Testis (tissue), 2 donors: ENCODE measurements around the gene IRS1.

Source experiments
- POLR2A ChIP-seq: fragments of 450-650 bp; IDR thresholded peaks from one replicate; pipeline ENCODE4 v1.6.1; 2017; ENCODE audit warnings: antibody characterized with exemption, mild to moderate bottlenecking, moderate library complexity
- TF ChIP-seq, protein P1 (sequence below), 3 experiments: fragments of 450-650 bp in 2 of 3; fragments of 200-600 bp in 1 of 3; sonication (generic) in 1 of 3; IDR thresholded peaks; one replicate each; pipeline ENCODE4 v1.5.1; 2016 to 2019; ENCODE audit warnings: antibody characterized with exemption in 3 of 3, mild to moderate bottlenecking in 2 of 3, moderate library complexity in 1 of 3

GRCh38 chr2:226794196-226794661, 5.4 kb downstream of the IRS1 start:
- TF ChIP-seq, protein P1, sequence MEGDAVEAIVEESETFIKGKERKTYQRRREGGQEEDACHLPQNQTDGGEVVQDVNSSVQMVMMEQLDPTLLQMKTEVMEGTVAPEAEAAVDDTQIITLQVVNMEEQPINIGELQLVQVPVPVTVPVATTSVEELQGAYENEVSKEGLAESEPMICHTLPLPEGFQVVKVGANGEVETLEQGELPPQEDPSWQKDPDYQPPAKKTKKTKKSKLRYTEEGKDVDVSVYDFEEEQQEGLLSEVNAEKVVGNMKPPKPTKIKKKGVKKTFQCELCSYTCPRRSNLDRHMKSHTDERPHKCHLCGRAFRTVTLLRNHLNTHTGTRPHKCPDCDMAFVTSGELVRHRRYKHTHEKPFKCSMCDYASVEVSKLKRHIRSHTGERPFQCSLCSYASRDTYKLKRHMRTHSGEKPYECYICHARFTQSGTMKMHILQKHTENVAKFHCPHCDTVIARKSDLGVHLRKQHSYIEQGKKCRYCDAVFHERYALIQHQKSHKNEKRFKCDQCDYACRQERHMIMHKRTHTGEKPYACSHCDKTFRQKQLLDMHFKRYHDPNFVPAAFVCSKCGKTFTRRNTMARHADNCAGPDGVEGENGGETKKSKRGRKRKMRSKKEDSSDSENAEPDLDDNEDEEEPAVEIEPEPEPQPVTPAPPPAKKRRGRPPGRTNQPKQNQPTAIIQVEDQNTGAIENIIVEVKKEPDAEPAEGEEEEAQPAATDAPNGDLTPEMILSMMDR (IDR thresholded peaks at IDR 0.05): no peak
- TF ChIP-seq POLR2A: no peak
